AG04450 (cell line): ENCODE measurements around the gene IMP4. TPM values are rescaled to one million over a fixed set of nuclear protein-coding genes. Genes with fewer than 3 reads are reported as not detected.

Experiments used
- CTCF ChIA-PET: fragments of 300-600, 350-600 bp; formaldehyde crosslinking; extraction: SDS; loops from one replicate; lab custom pipeline; 2022; ENCODE audit warnings: antibody characterized with exemption, inconsistent platforms; lab: Charles Lee
- POLR2A ChIA-PET: fragments of 350-600 bp; formaldehyde crosslinking; extraction: SDS; loops from one replicate; lab custom pipeline; 2021; ENCODE audit warnings: antibody characterized with exemption, inconsistent platforms; lab: Yijun Ruan, JAX
- DNase-seq: peaks from one replicate; pipeline ENCODE4 v3.0.0-alpha.2; 2011; ENCODE audit warnings: low read depth, low spot score
- H3K27ac ChIP-seq: one replicate; pipeline ENCODE4 v1.5.1; 2012; ENCODE audit warnings: low read depth, low read length, control low read depth
- H3K27me3 ChIP-seq: one replicate; pipeline ENCODE4 v1.6.0; 2012; ENCODE audit warnings: low read length; ENCODE audit not compliant: control insufficient read depth, insufficient read depth
- H3K4me3 ChIP-seq: 2 replicates; pipeline ENCODE4 v1.5.1; 2011; ENCODE audit warnings: mild to moderate bottlenecking, low read depth, low read length, control low read depth
- H3K9me3 ChIP-seq: 2 replicates; pipeline ENCODE4 v1.5.1; 2012; ENCODE audit warnings: low read length; ENCODE audit not compliant: control insufficient read depth, insufficient read depth
- polyA plus RNA-seq: library from polyadenylated mRNA; depleted of rRNA; stranded (reverse); fragments of >200 nt; gene quantifications from 2 replicates; pipeline ENCODE4 v1.2.3, GENCODE V29; 2011
- TF ChIP-seq, protein P1 (sequence below): IDR thresholded peaks from 2 replicates; pipeline ENCODE4 v1.5.1; 2011; ENCODE audit warnings: low read depth, low read length, control low read depth, inconsistent platforms

IMP4 gene
- polyA plus RNA-seq, 1 experiment = 51.0 TPM

DNA sequence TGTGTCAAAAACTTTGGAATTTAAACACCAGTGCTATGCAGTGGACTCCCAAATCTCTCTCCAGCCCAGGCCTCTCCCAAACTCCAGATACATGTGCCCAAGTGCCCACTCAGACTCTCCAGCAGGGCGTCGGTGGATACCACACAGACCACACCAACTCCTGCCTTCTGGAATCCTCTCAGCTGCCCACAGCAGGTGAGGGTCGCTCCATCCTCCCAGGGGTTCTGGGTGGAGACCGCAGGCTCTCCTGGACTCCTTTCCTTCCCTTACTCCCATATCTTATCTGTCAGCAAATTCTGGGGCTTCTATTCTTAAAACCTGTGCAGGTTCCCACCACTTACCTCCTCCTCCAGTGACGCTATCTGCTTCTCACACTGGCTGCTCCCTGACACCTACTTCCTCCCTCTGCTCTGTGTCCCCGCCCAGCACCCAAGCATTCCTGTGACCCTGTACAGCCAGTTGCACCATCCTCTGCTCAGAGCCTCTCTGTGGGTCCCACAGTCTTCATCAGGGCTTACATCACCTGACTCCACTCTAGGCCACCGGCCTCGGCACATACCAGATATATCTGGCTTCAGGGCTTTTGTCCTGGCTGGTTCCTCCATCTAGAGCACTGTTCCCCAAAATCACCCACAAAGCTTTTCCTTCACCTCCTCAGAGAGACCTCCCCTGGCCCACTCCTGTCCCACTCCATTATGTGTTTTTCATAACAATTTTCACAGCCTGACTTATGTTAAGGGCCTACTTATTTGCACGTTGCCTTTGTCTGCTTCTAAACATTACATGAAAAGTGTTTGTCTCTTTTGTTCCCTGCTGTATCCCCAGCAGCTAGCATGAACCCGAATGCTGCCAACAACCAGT lies 2.6 kb upstream of the IMP4 start:
- Histone ChIP-seq H3K27ac (no peak overlapping the region), H3K4me3 (no peak overlapping the region), H3K9me3 (peaks cover 2% of the 10 kb centered on the region; the same call in 1 of the 2 replicates), H3K27me3 (no peaks in the 10 kb centered on the region)
- no peak for DNase-seq
- ChIA-PET POLR2A (no interaction called here), CTCF (interaction anchor here (0.6 to 3.6 kb wide), 3 partner anchors 11 to 158 kb away, joined by 3 to 20 read pairs (median 11); partner anchors contain the start of genes MZT2B and SMPD4)
- TF ChIP-seq, protein P1, sequence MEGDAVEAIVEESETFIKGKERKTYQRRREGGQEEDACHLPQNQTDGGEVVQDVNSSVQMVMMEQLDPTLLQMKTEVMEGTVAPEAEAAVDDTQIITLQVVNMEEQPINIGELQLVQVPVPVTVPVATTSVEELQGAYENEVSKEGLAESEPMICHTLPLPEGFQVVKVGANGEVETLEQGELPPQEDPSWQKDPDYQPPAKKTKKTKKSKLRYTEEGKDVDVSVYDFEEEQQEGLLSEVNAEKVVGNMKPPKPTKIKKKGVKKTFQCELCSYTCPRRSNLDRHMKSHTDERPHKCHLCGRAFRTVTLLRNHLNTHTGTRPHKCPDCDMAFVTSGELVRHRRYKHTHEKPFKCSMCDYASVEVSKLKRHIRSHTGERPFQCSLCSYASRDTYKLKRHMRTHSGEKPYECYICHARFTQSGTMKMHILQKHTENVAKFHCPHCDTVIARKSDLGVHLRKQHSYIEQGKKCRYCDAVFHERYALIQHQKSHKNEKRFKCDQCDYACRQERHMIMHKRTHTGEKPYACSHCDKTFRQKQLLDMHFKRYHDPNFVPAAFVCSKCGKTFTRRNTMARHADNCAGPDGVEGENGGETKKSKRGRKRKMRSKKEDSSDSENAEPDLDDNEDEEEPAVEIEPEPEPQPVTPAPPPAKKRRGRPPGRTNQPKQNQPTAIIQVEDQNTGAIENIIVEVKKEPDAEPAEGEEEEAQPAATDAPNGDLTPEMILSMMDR = no peak

DNA sequence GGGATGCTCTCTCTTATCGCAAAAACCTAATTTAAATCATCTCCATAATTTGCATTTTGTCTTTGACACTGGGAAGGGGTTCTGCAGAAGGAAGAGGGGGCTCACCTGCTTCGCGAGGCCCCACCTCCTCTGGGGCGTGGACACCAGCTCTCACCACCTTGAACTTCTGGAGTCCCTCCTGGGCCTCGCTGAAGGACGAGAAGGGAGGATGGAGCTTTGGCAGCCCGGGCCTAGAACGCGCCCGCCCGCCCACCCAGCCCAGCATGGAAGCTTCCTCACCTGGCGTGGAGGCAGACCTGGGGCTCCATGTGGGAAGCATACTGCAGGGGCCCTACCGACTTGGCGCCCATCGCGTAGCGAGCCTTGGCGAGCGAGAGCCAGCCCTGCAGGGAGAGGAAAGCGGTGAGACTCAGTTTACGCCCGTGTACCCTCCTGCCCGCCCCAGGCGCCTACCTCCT lies 1.1 kb upstream of the IMP4 start:
- TF ChIP-seq, protein P1 = no peak
- peak overlapping the region; percentile 95 for H3K4me3 ChIP-seq
- H3K27ac ChIP-seq = peak overlapping the region; percentile 94
- no peak for DNase-seq
- no peaks in the 10 kb centered on the region for H3K27me3 ChIP-seq
- no peaks in the 10 kb centered on the region; the same call in 1 of the 2 replicates for H3K9me3 ChIP-seq
- CTCF ChIA-PET = interaction anchor here (0.9 to 3.6 kb wide), 5 partner anchors 8 to 159 kb away, joined by 5 to 20 read pairs (median 11); partner anchors contain the start of genes MZT2B, PTPN18 and SMPD4
- POLR2A ChIA-PET = interaction anchor here (0.6 to 2.6 kb wide), 6 partner anchors 9 to 751 kb away, joined by 3 to 22 read pairs (median 8); partner anchors contain the start of genes FAM168B, MZT2B, PTPN18 and SMPD4

DNA sequence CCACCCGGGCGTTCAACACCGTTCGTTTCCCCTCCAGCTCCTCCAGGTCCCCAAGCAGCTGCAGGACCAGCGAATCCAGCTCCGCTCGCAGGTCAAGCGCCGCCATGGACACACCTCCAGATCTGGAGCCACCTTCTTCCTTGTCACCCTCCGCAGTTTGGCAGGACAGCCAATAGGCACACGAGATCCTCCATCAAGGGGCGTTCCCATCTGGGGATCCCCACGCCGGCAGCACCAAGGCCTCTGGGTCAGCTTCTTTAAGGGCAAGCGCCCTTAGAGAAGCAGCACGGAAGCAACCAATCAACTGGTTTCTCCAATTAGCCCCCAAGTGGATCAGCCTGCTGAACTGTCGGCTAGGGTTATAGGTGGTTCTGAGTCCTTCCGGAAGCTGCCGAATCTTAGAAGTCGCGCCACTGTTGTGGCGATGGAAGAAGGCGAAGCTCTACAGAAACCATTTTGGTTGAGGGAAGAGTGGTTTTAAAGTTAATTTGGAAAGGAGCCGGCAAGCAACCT lies 621 bp upstream of the IMP4 start:
- peak; percentile 79 for DNase-seq

DNA sequence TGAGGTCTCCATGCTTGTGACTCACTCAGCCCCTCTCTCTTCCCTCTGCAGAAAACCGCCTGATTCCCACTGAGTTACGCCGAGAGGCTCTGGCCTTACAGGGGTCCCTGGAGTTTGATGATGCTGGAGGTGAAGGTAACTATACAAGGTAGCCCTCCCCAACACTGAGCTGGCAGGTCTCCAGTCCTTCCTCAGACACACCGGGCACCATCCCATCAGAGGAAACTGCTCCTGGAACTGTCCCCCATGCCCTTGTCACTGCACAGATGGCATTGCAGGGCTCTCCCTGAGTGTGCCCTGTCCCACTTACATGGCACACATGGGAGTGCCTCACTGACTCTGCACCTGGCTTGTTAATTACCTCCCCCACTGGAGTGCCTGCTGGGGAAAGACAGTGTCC lies 1.9 kb downstream of the IMP4 start:
- POLR2A ChIA-PET = no interaction called here

More for the DNA sequence above, 621 bp upstream of the IMP4 start:
- TF ChIP-seq, protein P1 = no peak
- CTCF ChIA-PET = interaction anchor here (0.9 to 3.6 kb wide), 5 partner anchors 9 to 160 kb away, joined by 5 to 20 read pairs (median 11); partner anchors contain the start of genes MZT2B, PTPN18 and SMPD4
- Histone ChIP-seq H3K27me3 (no peaks in the 10 kb centered on the region), H3K4me3 (peak overlapping the region; percentile 95), H3K9me3 (no peaks in the 10 kb centered on the region; the same call in 1 of the 2 replicates), H3K27ac (peak overlapping the region; percentile 94)
- POLR2A ChIA-PET = interaction anchor here (0.6 to 2.6 kb wide), 9 partner anchors 9 to 751 kb away, joined by 3 to 22 read pairs (median 6); partner anchors contain the start of genes FAM168B, MZT2B, PTPN18 and SMPD4

More for the DNA sequence above, 1.9 kb downstream of the IMP4 start:
- TF ChIP-seq, protein P1 = no peak
- Histone ChIP-seq H3K27ac (no peak overlapping the region), H3K27me3 (no peaks in the 10 kb centered on the region), H3K4me3 (no peak overlapping the region), H3K9me3 (no peaks in the 10 kb centered on the region; the same call in 1 of the 2 replicates)
- no peak for DNase-seq
- CTCF ChIA-PET = interaction anchor here (2.0 kb wide), 1 partner anchor 11 kb away, joined by 5 read pairs; the partner anchor contains the start of gene PTPN18
